ENCODE measurements around the gene ZRSR2.

ZRSR2 gene

DNA sequence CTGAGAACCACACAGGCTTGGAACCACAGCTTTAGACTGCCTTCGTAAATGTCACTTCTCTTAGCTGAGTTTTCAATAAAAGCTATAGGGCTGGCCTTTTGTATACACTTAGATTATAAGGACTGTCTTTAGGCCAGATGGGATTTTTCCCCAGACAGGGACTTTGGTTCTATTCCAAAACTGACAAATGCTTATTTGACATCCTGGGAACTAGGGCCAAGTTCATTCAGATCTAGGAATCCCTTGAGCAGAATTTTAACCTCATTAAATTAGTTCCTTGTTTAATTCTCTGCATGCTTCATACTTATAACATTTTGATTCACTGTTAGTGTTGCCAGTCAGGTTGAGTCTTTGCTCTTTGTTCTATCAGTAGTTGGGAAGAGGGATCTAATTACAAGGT lies 23.1 kb downstream of the ZRSR2 start:
- no peaks in the 10 kb centered on the region for H3K4me1 Mint-ChIP-seq
- no peak for DNase-seq
- no peaks in the 10 kb centered on the region for H3K27me3 Mint-ChIP-seq (ENCODE audit: low read depth, poor library complexity)
- TF ChIP-seq, protein P1, sequence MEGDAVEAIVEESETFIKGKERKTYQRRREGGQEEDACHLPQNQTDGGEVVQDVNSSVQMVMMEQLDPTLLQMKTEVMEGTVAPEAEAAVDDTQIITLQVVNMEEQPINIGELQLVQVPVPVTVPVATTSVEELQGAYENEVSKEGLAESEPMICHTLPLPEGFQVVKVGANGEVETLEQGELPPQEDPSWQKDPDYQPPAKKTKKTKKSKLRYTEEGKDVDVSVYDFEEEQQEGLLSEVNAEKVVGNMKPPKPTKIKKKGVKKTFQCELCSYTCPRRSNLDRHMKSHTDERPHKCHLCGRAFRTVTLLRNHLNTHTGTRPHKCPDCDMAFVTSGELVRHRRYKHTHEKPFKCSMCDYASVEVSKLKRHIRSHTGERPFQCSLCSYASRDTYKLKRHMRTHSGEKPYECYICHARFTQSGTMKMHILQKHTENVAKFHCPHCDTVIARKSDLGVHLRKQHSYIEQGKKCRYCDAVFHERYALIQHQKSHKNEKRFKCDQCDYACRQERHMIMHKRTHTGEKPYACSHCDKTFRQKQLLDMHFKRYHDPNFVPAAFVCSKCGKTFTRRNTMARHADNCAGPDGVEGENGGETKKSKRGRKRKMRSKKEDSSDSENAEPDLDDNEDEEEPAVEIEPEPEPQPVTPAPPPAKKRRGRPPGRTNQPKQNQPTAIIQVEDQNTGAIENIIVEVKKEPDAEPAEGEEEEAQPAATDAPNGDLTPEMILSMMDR (IDR thresholded peaks at IDR 0.05), result no peak
- H3K4me3 Mint-ChIP-seq, result no peak overlapping the region
- no peaks in the 10 kb centered on the region for H3K9me3 Mint-ChIP-seq
- H3K36me3 Mint-ChIP-seq (ENCODE audit: low read depth), result peaks cover 75% of the 10 kb centered on the region
- no peak overlapping the region for H3K27ac Mint-ChIP-seq

DNA sequence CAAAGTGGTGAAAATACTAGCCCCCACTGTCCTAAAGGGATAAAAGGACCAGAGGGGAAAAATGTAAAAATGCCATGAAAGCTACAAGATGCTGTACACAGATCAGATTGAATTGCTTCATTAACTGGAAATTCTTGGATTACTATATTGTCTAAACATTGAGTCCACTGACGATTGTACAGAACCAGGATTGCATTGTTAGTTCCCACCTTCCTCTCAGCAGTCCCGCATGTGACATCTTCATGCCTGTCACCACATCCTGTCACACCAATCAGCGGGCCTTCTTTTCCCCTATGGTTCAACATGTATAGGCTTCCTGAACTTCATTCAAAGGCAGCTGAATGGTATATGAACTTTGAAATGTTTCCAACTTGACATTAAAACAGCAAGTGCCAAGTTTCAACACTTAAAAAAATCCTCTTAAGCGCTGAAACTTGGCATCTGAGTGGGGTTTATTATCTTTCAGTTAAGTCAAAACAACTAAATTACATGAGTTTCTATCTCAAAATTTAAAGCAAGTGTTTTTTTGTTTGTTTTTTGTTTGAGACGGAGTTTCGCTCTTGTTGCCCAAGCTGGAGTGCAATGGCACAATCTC lies 24.6 kb downstream of the ZRSR2 start:
- DNase-seq, result no peak
- TF ChIP-seq, protein P1 (IDR thresholded peaks at IDR 0.05), result no peak
- Mint-ChIP-seq H3K36me3 (ENCODE audit: low read depth) (peaks cover 66% of the 10 kb centered on the region), H3K4me1 (no peaks in the 10 kb centered on the region), H3K4me3 (no peak overlapping the region), H3K27ac (peak overlapping the region; percentile 55), H3K27me3 (ENCODE audit: low read depth, poor library complexity) (no peaks in the 10 kb centered on the region), H3K9me3 (no peaks in the 10 kb centered on the region)

GRCh38 chrX:15815779-15816437 lies 25.6 kb downstream of the ZRSR2 start:
- H3K36me3 Mint-ChIP-seq (ENCODE audit: low read depth), result peaks cover 66% of the 10 kb centered on the region
- peak overlapping the region; percentile 75 for H3K27ac Mint-ChIP-seq

DNA sequence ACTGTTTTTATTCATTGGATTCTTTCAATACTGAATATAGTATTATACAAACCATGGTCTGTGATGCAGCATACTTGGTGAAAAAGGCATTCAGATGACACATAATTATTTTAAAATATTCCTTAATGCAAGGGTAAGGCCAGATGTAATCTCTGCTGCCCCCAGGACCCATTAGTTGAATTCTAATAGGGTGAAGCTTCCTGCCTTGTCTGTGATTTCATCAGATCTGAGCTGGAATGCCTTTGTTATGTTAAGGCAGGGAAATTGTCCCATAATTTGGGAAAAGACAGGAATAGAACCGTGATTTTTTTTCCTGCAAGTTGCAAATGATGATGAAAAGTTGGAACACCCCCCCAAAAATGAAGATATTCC lies 26.1 kb downstream of the ZRSR2 start:
- no peaks in the 10 kb centered on the region for H3K9me3 Mint-ChIP-seq
- peak overlapping the region; percentile 75 for H3K27ac Mint-ChIP-seq
- H3K36me3 Mint-ChIP-seq (ENCODE audit: low read depth), result peaks cover 66% of the 10 kb centered on the region
- TF ChIP-seq, protein P1 (IDR thresholded peaks at IDR 0.05), result peak; percentile 15
- DNase-seq, result no peak
- H3K4me3 Mint-ChIP-seq, result no peak overlapping the region
- H3K27me3 Mint-ChIP-seq (ENCODE audit: low read depth, poor library complexity), result no peaks in the 10 kb centered on the region
- peaks cover 8% of the 10 kb centered on the region for H3K4me1 Mint-ChIP-seq

More at GRCh38 chrX:15815779-15816437, 25.6 kb downstream of the ZRSR2 start:
- Mint-ChIP-seq H3K4me1 (peaks cover 6% of the 10 kb centered on the region), H3K27me3 (ENCODE audit: low read depth, poor library complexity) (no peaks in the 10 kb centered on the region), H3K4me3 (no peak overlapping the region), H3K9me3 (no peaks in the 10 kb centered on the region)
- DNase-seq, result peak; percentile 17
- TF ChIP-seq, protein P1 (IDR thresholded peaks at IDR 0.05), result peak; percentile 34

GRCh38 chrX:15816886-15817285 lies 26.6 kb downstream of the ZRSR2 start:
- Mint-ChIP-seq H3K9me3 (no peaks in the 10 kb centered on the region), H3K36me3 (ENCODE audit: low read depth) (peaks cover 64% of the 10 kb centered on the region), H3K27ac (peak overlapping the region; percentile 85), H3K4me3 (no peak overlapping the region), H3K27me3 (ENCODE audit: low read depth, poor library complexity) (no peaks in the 10 kb centered on the region), H3K4me1 (peaks cover 8% of the 10 kb centered on the region)
- TF ChIP-seq, protein P1 (IDR thresholded peaks at IDR 0.05), result no peak
- DNase-seq, result no peak

Data from nephron progenitor cell (in vitro differentiated cells).